Breast epithelium (tissue), 3 donors: ENCODE results near the gene CYSTM1.

Experiments used
- CTCF ChIP-seq, 3 donors: fragments of 450-650 bp; IDR thresholded peaks; one replicate each; pipeline ENCODE4 v1.5.1; 2016 to 2017; ENCODE audit warnings: antibody characterized with exemption in 3 of 3, mild to moderate bottlenecking in 3 of 3, moderate library complexity in 3 of 3
- POLR2AphosphoS5 ChIP-seq, 3 donors: sonication (generic); formaldehyde crosslinking; IDR thresholded peaks; one replicate each; pipeline ENCODE4 v1.6.1; 2017; ENCODE audit warnings: antibody characterized with exemption in 3 of 3

GRCh38 chr5:140143521-140144258 is 31.3 kb upstream of the CYSTM1 start:
- no peak for TF ChIP-seq CTCF (IDR thresholded peaks at IDR 0.05)
- no peak for TF ChIP-seq POLR2AphosphoS5 (IDR thresholded peaks at IDR 0.05)
